ENCODE results near the gene PMVK. TPM values are rescaled to one million over a fixed set of nuclear protein-coding genes. Genes with fewer than 3 reads are reported as not detected.

The PMVK gene
- total RNA-seq, 2 experiments from 2014 or later = 6.6 to 7.4 TPM

- H3K9me3 Mint-ChIP-seq = no peaks in the 10 kb centered on the region
- TF ChIP-seq, protein P1, sequence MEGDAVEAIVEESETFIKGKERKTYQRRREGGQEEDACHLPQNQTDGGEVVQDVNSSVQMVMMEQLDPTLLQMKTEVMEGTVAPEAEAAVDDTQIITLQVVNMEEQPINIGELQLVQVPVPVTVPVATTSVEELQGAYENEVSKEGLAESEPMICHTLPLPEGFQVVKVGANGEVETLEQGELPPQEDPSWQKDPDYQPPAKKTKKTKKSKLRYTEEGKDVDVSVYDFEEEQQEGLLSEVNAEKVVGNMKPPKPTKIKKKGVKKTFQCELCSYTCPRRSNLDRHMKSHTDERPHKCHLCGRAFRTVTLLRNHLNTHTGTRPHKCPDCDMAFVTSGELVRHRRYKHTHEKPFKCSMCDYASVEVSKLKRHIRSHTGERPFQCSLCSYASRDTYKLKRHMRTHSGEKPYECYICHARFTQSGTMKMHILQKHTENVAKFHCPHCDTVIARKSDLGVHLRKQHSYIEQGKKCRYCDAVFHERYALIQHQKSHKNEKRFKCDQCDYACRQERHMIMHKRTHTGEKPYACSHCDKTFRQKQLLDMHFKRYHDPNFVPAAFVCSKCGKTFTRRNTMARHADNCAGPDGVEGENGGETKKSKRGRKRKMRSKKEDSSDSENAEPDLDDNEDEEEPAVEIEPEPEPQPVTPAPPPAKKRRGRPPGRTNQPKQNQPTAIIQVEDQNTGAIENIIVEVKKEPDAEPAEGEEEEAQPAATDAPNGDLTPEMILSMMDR (IDR thresholded peaks at IDR 0.05) = no peak
- DNase-seq (peak in 1 of 14 experiments; percentile 68), ATAC-seq (ENCODE audit: poor library complexity) (no peak)
- peak overlapping the region; percentile 90 for H3K4me3 Mint-ChIP-seq
- ChIA-PET POLR2A (interaction anchor here (0.6 to 3.0 kb wide), 32 partner anchors 9 to 1569 kb away, joined by 3 to 24 read pairs (median 4); partner anchors contain the start of genes ADAM15, ADAR, CKS1B and FLAD1), CTCF (interaction anchor here (0.8 to 3.9 kb wide), 14 partner anchors 15 to 376 kb away, joined by 3 to 38 read pairs (median 4); partner anchors contain the start of genes CKS1B, FLAD1, PBXIP1 and PYGO2)
- Histone ChIP-seq H3K4me1 (ENCODE audit: insufficient read depth, low read length) (peaks cover 51% of the 10 kb centered on the region), H3K4me3 (ENCODE audit: low read length) (peak overlapping the region; percentile 86), H3K27ac (ENCODE audit: low read depth in 1 of 2, low read length in 2 of 2) (peak overlapping the region; percentile 98 to 100), H3K36me3 (ENCODE audit: insufficient read depth, low read length) (peaks cover 6% of the 10 kb centered on the region), H3K27me3 (ENCODE audit: control insufficient read depth in 1 of 2, insufficient read depth in 2 of 2, low read length in 2 of 2) (no peaks in the 10 kb centered on the region), H3K9me3 (ENCODE audit: control insufficient read depth in 1 of 2, insufficient read depth in 1 of 2, low read length in 2 of 2) (no peaks in the 10 kb centered on the region)
- peak overlapping the region; percentile 98 for H3K27ac Mint-ChIP-seq
- intact Hi-C loops (cut with DNase I, micrococcal nuclease) = loop anchor here (2.0 kb wide), 4 partner anchors 39 to 377 kb away; partner anchors contain the start of genes CKS1B (in 1 of the 2) and UBE2Q1 (in 1 of the 2)
- no peaks in the 10 kb centered on the region for H3K27me3 Mint-ChIP-seq
- peaks cover 23% of the 10 kb centered on the region for H3K36me3 Mint-ChIP-seq (ENCODE audit: low read depth)
- H3K4me1 Mint-ChIP-seq (ENCODE audit: low read depth) = peaks cover 52% of the 10 kb centered on the region
Observed at GRCh38 chr1:154935749-154936554, 567 bp downstream of the PMVK start.

DNA sequence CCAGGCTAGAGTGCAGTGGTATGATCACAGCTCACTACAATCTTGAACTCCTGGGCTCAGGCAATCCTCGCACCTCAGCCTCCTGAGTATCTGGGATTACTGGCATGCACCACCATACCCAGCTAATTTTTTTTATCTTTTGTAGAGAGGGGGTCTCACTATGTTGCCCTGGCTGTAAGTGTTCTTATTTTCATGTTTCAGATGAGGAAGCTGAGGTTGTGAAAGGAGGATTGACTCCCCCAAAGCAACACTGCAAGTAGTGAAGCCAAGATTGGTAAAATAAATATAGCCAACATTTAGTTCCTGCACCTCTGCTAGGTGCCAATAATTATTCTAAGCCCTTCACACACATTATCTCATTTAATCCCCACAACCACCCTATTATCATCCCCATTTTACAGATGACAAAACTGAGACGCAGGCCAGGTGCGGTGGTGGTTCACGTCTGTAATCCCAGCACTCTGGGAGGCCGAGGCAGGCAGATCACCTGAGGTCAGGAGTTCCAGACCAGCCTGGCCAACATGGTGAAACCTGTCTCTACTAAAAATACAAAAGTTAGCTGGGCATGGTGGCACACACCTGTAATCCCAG is 2.1 kb downstream of the PMVK start:
- H3K27ac Mint-ChIP-seq = peak overlapping the region; percentile 98
- H3K27me3 ChIP-seq (ENCODE audit: control insufficient read depth in 1 of 2, insufficient read depth in 2 of 2, low read length in 2 of 2) = no peaks in the 10 kb centered on the region
- H3K4me1 ChIP-seq (ENCODE audit: insufficient read depth, low read length) = peaks cover 37% of the 10 kb centered on the region
- H3K9me3 ChIP-seq (ENCODE audit: control insufficient read depth in 1 of 2, insufficient read depth in 1 of 2, low read length in 2 of 2) = no peaks in the 10 kb centered on the region
- H3K27ac ChIP-seq (ENCODE audit: low read depth in 1 of 2, low read length in 2 of 2) = no peak overlapping the region
- H3K36me3 ChIP-seq (ENCODE audit: insufficient read depth, low read length) = peaks cover 13% of the 10 kb centered on the region
- H3K4me1 Mint-ChIP-seq (ENCODE audit: low read depth) = peaks cover 41% of the 10 kb centered on the region
- TF ChIP-seq, protein P1 (IDR thresholded peaks at IDR 0.05) = no peak
- no peak for DNase-seq
- intact Hi-C loops (cut with DNase I, micrococcal nuclease) = no loop called here
- ATAC-seq (ENCODE audit: poor library complexity) = no peak
- ChIA-PET CTCF (interaction anchor here (1.9 kb wide), 1 partner anchor 64 kb away, joined by 5 read pairs; no protein-coding TSS in a partner anchor), POLR2A (interaction anchor here (1.5 kb wide), 1 partner anchor 117 kb away, joined by 3 read pairs; the partner anchor contains the start of gene ADAM15)
- no peaks in the 10 kb centered on the region for H3K27me3 Mint-ChIP-seq
- H3K4me3 Mint-ChIP-seq = peak overlapping the region; percentile 35
- no peak overlapping the region for H3K4me3 ChIP-seq (ENCODE audit: low read length)
- peaks cover 30% of the 10 kb centered on the region for H3K36me3 Mint-ChIP-seq (ENCODE audit: low read depth)
- H3K9me3 Mint-ChIP-seq = no peaks in the 10 kb centered on the region

GRCh38 chr1:154931940-154932487 is 4.5 kb downstream of the PMVK start:
- intact Hi-C loops (cut with DNase I, micrococcal nuclease) = no loop called here

More at GRCh38 chr1:154931940-154932487, 4.5 kb downstream of the PMVK start:
- TF ChIP-seq, protein P1 (IDR thresholded peaks at IDR 0.05) = no peak
- H3K4me3 Mint-ChIP-seq = no peak overlapping the region
- peaks cover 18% of the 10 kb centered on the region for H3K4me1 Mint-ChIP-seq (ENCODE audit: low read depth)
- H3K4me1 ChIP-seq (ENCODE audit: insufficient read depth, low read length) = peaks cover 17% of the 10 kb centered on the region
- ATAC-seq (ENCODE audit: poor library complexity) (no peak), DNase-seq (no peak)
- peaks cover 33% of the 10 kb centered on the region for H3K36me3 ChIP-seq (ENCODE audit: insufficient read depth, low read length)
- H3K27me3 ChIP-seq (ENCODE audit: control insufficient read depth in 1 of 2, insufficient read depth in 2 of 2, low read length in 2 of 2) = no peaks in the 10 kb centered on the region
- H3K27ac ChIP-seq (ENCODE audit: low read depth in 1 of 2, low read length in 2 of 2) = no peak overlapping the region
- no peak overlapping the region for H3K4me3 ChIP-seq (ENCODE audit: low read length)
- H3K36me3 Mint-ChIP-seq (ENCODE audit: low read depth) = peaks cover 43% of the 10 kb centered on the region
- H3K27ac Mint-ChIP-seq = no peak overlapping the region
- ChIA-PET CTCF (interaction anchor here (0.7 to 1.0 kb wide), 2 partner anchors 53 to 85 kb away, joined by 3 to 5 read pairs; no protein-coding TSS in a partner anchor), POLR2A (no interaction called here)
- H3K27me3 Mint-ChIP-seq = no peaks in the 10 kb centered on the region
- H3K9me3 ChIP-seq (ENCODE audit: control insufficient read depth in 1 of 2, insufficient read depth in 1 of 2, low read length in 2 of 2) = no peaks in the 10 kb centered on the region
- no peaks in the 10 kb centered on the region for H3K9me3 Mint-ChIP-seq

All from CD4-positive, alpha-beta T cell (primary cell).